Ovary (tissue), 3 donors: ENCODE data around the gene HRH2.

Experiments
- CTCF ChIP-seq, 3 donors: fragments of 450-650 bp in 2 of 3; fragments of 200-600 bp in 1 of 3; IDR thresholded peaks; one replicate each; pipeline versions ENCODE4 v1.5.1 to v1.8.0; 2016 to 2022; ENCODE audit warnings: antibody characterized with exemption in 3 of 3, mild to moderate bottlenecking in 1 of 3
- EP300 ChIP-seq: sonication (generic); formaldehyde crosslinking; IDR thresholded peaks from one replicate; pipeline ENCODE4 v1.6.1; 2017; ENCODE audit warnings: antibody characterized with exemption
- POLR2A ChIP-seq: fragments of 450-650 bp; IDR thresholded peaks from one replicate; pipeline ENCODE4 v1.6.1; 2017; ENCODE audit warnings: antibody characterized with exemption, mild to moderate bottlenecking, moderate library complexity
- donor health status: DM: no; HTN: no; CAD: no.

GRCh38 chr5:175693741-175694140 lies 35.9 kb downstream of the HRH2 start:
- TF ChIP-seq CTCF (IDR thresholded peaks at IDR 0.05) (no peak), POLR2A (no peak), EP300 (no peak)
